Vagina (tissue), 2 donors: ENCODE results near the gene STX4.

Source experiments
- CTCF ChIP-seq, 3 experiments: fragments of 450-650 bp in 2 of 3; fragments of 200-600 bp in 1 of 3; sonication (generic) in 1 of 3; IDR thresholded peaks; one replicate each; pipeline ENCODE4 v1.5.1; 2017 to 2019; ENCODE audit warnings: antibody characterized with exemption in 3 of 3, mild to moderate bottlenecking in 2 of 3, moderate library complexity in 2 of 3
- POLR2A ChIP-seq, 2 donors: fragments of 450-650 bp; IDR thresholded peaks; one replicate each; pipeline ENCODE4 v1.6.1; 2017; ENCODE audit warnings: antibody characterized with exemption in 2 of 2, mild to moderate bottlenecking in 2 of 2, moderate library complexity in 2 of 2
- POLR2AphosphoS5 ChIP-seq, 2 donors: sonication (generic); formaldehyde crosslinking; IDR thresholded peaks; one replicate each; pipeline ENCODE4 v1.9.0; 2017; ENCODE audit warnings: antibody characterized with exemption in 2 of 2, mild to moderate bottlenecking in 2 of 2, low read depth in 1 of 2; ENCODE audit not compliant: insufficient read depth in 1 of 2

DNA sequence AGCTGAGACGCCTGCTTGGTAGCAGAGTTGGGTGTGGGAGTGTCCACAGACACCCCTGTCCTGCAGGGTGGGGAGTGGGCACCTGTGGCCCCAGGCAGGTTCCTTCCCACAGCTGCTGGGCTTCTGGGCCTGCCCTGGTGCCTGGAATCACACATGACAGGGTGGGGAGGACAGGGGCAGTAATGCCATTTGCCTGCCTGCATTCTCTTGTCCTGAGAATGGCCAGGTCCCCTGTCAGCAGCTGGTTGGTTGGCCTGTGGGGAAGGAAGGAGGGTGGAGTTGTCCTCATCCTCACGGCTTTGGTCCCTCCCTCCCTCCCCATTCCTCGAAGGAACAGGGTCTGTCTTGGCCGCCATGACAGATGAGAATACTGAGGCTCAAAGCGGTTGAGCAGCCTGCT lies 50.2 kb downstream of the STX4 start:
- TF ChIP-seq CTCF (IDR thresholded peaks at IDR 0.05) (no peak), POLR2A (IDR thresholded peaks at IDR 0.05) (no peak), POLR2AphosphoS5 (IDR thresholded peaks at IDR 0.05; ENCODE audit: insufficient read depth in 1 of 2, low read depth in 1 of 2) (no peak)
